NK-92 (cell line): ENCODE data around the gene SELENOI.
"Not testable (repeated sequence)": the region's sequence is repeated elsewhere in the genome, so short reads cannot be mapped to it uniquely, and the experiment has no call there.

Experiments used
- DNase-seq: peaks from one replicate; lab custom pipeline; 2025; ENCODE audit not compliant: unreplicated experiment; lab: John Stamatoyannopoulos, UW

SELENOI gene

GRCh38 chr2:26327291-26328272 is 18.4 kb upstream of the SELENOI start:
- DNase-seq: no peak

GRCh38 chr2:26329083-26329482 is 16.9 kb upstream of the SELENOI start:
- DNase-seq: not testable (repeated sequence)

- peak; percentile 8 for DNase-seq
These were observed 15.8 kb upstream of the SELENOI start for GRCh38 chr2:26330114-26330549.

- DNase-seq: no peak
These were observed 15.3 kb upstream of the SELENOI start for GRCh38 chr2:26330604-26331003.

- DNase-seq: not testable (repeated sequence)
These were observed 14.6 kb upstream of the SELENOI start for GRCh38 chr2:26331321-26331720.

GRCh38 chr2:26333293-26333692 is 12.7 kb upstream of the SELENOI start:
- no peak for DNase-seq

- DNase-seq: no peak
These were observed 10.7 kb upstream of the SELENOI start for GRCh38 chr2:26335231-26335630.

- DNase-seq: no peak
These were observed 9.2 kb upstream of the SELENOI start for GRCh38 chr2:26336719-26337118.

- DNase-seq: no peak
These were observed 8.6 kb upstream of the SELENOI start for GRCh38 chr2:26337298-26337697.

GRCh38 chr2:26340831-26341230 is 5.1 kb upstream of the SELENOI start:
- no peak for DNase-seq

- DNase-seq: no peak
These were observed 1.2 kb upstream of the SELENOI start for GRCh38 chr2:26344581-26345282.

GRCh38 chr2:26345283-26345544 is 729 bp upstream of the SELENOI start:
- no peak for DNase-seq

GRCh38 chr2:26346454-26347053 is 611 bp downstream of the SELENOI start, which contains the start of gene ADGRF3:
Gene ADGRF3 (minus strand): TSS chr2:26346789. CDS start chr2:26346234, 555 bp downstream.
- DNase-seq: no peak

- no peak for DNase-seq
These were observed 1.4 kb downstream of the SELENOI start for GRCh38 chr2:26347286-26347865.

GRCh38 chr2:26349690-26350089 is 3.7 kb downstream of the SELENOI start:
- no peak for DNase-seq

- no peak for DNase-seq
These were observed 5.6 kb downstream of the SELENOI start for GRCh38 chr2:26351375-26352090.

GRCh38 chr2:26352892-26353291 is 6.9 kb downstream of the SELENOI start:
- no peak for DNase-seq

- DNase-seq: not testable (repeated sequence)
These were observed 8.5 kb downstream of the SELENOI start for GRCh38 chr2:26354469-26354868.

- DNase-seq: no peak
These were observed 9.4 kb downstream of the SELENOI start for GRCh38 chr2:26355038-26355995.

GRCh38 chr2:26356111-26356510 is 10.2 kb downstream of the SELENOI start:
- DNase-seq: no peak
